ENCODE data around the gene GPC5. TPM values are rescaled to one million over a fixed set of nuclear protein-coding genes. Genes with fewer than 3 reads are reported as not detected.
"Not testable (repeated sequence)": the region's sequence is repeated elsewhere in the genome, so short reads cannot be mapped to it uniquely, and the experiment has no call there.

The GPC5 gene
- total RNA-seq, result 8.6 TPM

DNA sequence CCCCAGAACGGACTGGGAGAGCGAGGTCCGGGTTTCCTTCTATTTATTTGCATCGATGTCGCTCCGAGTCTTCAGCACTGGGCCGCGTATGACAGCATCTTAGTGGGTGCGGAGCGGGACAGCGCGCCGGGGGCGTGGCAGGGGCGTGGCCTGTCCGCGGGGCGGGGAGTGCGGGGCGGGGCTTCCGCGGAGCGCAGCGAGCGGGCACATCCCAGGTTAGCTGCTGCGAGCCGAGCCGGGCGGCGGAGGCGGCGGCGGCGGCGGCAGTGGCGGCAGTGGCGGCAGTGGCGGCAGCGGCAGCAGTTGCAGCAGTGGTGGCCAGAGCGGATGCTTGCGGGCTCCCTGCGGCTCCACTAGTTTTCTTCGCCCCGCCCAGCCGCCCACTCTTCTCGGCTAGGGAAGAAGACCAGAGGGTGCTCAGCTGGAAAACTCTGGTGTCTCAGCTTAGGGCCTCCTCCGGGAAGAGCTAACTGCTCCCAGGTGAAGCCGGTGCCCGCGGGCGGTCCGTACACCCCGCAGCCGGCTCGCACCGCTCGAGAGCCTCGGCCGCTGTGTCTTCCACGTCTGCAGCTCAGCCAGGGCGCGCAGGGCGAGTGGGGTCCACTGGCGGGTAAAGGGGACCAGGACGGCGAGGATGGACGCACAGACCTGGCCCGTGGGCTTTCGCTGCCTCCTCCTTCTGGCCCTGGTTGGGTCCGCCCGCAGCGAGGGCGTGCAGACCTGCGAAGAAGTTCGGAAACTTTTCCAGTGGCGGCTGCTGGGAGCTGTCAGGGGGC is at the start of gene GPC5:
Gene GPC5 (plus strand): TSS at position 209 of the 776 bp plus-strand sequence.
- peak; percentile 79 for DNase-seq

DNA sequence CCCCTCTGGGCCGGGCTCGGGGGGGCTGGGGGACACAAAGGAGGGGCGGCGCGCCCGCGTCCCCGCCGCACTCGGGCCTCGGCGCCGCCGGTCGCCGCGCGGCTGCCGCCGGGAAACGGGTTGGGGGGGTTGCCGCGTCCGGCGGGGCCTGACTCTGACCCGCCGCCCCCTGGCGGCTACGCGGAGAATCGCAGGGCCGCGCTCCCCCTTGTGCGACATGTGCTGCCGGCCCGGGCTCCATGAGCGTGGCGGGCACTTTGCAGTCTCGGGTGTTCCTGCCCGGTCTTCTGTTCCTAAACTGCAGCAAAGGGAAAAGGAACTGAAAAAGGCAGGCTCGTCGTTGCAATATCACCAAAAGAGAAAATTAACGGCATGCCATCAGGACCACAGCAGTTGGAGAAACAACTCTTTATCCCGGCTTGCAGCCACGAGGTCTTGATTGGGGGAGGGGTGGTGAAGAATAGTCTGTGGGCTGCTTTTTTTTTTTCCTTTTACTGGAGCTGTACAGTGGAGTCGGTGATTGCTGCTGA is 49.5 kb upstream of the GPC5 start:
- peak; percentile 89 for DNase-seq

DNA sequence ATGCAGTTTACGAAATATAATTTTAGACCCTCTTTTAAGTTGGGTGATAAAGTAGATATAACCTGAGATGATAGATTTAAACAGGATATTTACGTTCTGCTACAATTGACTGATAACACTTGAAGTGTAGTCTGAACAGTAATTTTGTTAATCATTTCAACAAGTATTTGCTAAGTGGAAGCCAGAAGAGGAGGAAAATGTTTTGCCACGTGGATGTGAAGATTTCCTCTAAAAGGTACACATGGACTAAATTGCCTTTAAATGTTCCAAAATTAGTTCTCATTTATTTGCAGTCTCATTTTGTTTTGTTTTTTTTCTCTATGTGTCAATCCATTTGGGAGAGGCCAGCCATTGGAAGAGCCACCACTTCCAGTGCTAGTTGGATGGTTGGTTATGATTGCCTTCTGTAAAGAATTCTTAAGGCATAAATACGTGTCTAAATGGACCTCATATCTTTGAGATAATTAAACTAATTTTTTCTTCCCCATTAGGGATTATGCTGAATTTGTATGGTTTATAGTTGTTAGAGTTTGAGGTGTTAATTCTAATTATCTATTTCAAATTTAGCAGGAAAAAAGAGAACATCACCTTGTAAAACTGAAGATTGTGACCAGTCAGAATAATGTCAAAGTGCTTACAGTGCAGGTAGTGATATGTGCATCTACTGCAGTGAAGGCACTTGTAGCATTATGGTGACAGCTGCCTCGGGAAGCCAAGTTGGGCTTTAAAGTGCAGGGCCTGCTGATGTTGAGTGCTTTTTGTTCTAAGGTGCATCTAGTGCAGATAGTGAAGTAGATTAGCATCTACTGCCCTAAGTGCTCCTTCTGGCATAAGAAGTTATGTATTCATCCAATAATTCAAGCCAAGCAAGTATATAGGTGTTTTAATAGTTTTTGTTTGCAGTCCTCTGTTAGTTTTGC is 48.2 kb upstream of the GPC5 start:
- no peak for DNase-seq

DNA sequence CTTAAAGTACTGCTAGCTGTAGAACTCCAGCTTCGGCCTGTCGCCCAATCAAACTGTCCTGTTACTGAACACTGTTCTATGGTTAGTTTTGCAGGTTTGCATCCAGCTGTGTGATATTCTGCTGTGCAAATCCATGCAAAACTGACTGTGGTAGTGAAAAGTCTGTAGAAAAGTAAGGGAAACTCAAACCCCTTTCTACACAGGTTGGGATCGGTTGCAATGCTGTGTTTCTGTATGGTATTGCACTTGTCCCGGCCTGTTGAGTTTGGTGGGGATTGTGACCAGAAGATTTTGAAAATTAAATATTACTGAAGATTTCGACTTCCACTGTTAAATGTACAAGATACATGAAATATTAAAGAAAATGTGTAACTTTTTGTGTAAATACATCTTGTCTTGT is 47.3 kb upstream of the GPC5 start:
- no peak for DNase-seq

DNA sequence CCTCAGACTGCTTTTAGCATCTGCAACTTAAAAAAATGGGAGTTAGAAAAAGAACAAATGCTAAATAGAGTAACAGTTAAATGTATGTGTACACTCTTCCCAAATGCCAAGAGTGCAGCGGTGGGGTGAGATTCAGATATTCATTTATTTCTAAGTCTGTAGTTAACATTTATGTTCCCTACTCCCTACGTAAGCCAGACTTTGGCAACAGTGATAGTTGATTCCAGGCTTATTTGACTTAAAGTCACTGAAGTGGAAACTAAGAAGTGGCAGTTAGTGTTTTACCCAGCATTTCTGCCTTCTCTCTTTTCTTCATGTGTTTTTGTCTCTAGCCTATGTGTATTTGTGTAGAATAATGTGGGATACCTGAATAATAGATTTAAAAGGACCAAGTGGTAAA is 46.4 kb upstream of the GPC5 start:
- no peak for DNase-seq

DNA sequence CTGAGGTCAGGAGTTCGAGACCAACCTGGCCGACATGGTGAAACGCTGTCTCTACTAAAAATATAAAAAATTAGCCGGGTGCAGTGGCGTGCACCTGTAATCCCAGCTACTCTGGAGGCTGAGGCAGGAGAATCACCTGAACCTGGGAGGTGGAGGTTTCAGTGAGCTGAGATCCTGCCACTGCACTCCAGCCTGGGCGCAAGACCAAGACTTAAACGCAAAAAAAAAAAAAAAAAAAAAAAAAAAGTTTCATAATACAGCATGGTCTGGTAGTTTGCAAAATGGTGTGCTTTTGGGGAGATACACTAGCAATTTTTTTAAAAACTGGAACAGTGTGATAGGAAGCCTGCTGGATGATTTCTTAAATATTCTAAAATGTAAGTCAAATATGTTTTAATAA is 45.5 kb upstream of the GPC5 start:
- DNase-seq, result not testable (repeated sequence)

DNA sequence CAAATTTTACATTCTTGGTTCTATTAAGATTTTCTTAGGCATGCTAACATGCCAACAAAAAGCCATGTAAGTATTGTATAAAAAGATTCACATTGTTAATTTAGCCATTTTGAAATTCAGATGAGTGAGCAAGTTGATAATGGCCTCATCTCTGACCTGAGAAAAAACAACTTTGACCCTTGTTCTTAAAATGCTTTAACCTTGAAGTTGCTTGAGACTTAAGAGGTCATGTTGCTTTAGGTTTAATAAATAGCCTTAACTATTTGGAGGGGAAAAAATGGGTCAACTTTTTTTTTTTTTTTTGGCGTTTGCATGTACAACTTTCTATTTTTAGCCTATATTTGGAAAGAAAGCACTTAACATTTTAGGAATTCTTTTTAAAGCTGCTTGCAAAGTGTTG is 44.9 kb upstream of the GPC5 start:
- no peak for DNase-seq

DNA sequence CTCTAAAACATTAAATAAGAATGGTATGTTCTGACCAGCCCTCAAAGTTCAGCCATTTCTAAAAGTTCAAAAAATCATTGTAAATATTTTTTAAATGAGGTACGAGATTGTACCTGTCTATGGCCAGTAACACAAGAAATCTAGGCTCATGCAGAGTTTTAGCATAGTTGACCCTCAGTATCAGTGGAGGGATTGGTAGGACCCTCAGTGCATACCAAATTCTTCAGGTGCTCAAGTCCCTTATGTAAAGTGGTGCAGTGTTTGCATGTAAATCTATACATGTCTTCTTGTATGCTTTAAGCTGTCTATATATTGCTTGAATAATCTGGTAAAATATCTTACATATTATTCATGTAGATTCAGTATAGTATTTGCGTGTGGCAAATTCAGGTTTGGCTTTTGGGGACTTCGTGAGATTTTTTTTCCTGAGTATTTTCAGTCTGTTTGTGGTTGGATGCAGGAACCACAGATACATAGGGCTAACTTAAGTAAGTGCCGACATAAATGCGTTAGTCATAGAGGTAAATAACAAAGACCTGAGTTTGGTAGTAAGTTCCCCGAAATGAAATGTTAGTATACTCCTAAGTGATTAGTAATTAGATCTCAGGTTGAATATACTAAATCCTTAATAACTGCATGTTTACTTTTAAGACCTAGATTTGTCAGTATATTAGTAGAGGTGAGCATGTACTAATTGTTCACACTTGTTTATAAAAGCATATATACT is 43.2 kb upstream of the GPC5 start:
- DNase-seq, result no peak

DNA sequence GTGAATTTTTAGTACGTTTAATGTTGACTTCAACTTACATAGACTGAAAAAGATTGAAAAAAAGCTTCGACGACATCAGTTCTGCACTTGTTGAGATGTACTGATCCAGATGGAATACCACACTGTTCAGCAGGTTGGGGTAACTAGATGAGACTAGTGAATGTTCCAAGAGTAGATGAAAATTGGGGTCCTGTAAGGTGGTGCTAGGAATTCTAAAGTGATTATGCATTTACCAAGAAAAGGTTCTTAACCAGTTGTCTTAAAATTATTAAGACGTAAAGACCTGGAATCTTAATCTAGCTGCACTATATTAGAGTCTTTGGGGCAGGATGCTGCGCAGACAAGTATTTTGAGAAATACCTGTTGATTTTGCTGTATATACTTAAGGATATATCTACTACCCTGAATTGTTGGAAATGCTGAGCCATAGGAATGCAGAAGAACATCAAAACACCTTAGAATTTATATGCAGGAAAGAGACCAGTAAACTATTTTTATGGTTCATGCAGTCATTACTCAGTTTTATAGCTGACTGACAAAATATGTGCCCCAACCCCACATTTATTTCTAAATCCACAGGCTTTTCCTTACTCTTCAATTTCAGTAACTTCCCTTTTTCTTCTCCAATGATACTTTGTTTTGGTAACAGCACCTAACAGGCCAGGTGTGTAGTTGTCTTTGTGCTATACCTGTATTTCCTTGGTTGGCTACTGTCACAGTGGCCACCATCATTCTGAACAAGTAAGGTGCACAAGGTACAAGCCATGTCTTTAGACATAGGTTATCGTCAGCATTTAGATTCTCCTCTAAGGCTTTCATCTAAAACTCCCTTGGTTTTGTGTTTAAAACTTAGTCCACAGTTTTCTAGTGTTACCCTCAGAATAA is 42.4 kb upstream of the GPC5 start:
- no peak for DNase-seq

DNA sequence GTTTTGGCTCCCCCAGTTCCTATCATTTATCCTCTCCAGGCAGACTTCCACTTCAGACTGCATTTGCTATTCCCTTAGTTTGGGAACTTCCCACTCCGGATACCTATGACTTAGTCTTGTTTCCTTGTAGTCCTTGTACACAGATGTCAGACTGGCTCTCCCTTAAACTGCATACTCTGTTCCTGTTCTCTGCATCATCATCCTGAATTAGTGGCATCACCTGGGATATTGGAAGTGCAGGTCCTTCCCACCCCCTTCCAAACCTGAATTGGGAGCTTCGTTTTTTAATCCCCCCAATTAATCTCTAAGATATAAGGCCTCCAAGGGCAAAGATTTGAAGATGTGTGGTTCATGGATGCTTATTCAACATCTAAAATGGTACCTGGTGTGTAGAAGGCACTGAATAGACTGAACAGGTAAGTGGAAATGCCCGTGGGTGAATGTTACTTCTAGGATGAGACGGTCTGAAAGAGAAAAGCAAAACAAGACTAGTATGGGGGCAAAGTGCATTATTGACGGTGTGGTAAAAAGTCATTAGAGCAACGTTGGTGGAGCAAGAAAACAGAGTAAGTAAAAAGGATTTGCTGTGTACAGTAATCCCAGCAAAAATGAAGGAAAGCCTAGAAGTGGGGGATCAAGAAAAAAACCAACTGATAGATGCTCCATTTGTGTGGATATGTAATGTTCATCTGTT is 41.4 kb upstream of the GPC5 start:
- no peak for DNase-seq

DNA sequence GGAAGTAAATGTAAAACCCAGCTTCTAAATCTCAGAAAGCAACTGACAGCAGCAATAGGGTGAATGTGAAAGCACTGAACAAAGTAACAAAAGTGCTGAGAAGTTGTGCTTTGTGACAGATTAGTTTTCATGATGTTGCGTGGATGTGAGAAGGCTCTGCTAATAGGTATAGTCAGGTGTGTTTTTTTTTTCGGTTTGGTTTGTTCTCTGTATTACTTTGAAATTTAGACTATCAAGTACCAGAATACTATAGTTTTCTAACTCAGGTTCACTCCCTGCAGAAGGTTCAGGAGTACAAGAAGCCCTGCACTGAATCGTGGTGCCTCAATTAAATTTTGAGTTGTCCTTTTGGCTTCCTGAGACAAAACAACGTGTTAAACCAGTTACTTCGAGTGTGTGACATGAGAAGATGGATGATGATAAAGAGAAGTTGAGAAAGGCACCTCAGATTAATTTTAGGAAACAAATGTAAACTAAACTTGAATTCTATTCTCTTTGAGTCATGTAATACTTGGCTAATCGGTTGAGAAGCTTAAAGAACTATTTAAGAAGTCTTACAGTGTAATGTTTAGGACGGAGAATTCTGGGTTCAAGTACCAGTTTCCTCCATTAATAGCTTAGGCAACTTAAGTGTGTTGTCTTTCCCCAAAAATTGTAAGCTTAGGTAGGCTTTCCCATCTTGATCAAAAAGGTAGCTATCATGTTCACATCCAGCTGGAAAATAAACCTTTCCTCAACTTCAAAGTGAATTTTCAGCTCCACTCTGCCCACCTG is 40.6 kb upstream of the GPC5 start:
- no peak for DNase-seq

DNA sequence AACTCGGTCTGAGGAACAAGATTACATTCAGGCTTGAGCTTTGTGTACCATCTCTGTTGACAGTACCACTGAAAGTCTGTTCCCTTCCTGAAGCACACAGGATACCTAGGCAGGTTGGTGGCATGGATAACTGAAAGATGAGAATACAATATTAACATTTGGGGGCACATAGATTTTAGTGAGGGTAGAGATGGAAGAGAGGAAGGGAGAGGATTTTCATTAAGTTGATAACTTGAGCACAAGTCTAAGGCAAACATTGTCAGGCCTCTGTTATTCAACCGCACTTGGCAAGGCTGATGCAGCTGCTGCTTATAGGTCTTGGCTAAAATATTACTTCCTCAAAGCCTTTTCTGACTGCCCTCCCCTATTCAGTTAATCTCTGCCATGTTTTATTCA is 40.0 kb upstream of the GPC5 start:
- no peak for DNase-seq

DNA sequence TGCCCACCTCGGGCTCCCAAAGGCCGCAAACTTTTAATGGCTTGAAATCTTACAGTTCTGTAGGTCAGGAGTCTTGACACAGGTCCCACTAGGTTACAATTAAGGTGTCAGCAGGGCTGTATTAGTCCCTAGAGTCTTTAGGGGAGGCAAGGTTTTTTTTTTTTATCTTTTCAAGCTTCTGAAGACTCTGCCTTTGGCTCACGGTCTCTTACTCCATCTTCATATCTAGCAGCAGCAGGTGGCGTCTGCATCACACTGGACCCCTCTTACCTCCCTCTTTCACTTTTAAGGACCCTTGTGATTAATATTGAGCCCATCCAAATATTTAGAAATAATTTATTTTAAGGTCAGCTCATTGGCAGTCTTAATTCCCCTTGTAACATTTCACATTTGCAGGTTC is 39.3 kb upstream of the GPC5 start:
- no peak for DNase-seq

DNA sequence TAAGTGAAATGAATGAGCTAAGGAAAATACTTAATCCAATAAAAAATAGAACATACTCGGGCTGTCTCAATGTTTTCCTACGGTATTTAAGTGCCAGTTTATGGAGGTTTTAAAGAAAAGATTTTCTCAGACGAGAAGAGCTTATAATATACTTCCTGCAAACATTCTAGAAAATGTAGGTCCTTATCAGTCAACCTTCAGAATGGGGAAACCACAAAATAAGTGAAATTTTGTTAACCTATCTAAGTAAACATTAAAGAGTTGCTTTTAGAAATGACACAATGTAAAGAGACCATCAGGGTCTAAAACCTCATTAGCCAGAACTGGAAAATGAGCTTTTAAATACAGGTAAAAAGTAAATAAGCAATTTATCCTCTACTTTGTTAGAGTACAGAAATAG is 38.8 kb upstream of the GPC5 start:
- DNase-seq, result no peak

DNA sequence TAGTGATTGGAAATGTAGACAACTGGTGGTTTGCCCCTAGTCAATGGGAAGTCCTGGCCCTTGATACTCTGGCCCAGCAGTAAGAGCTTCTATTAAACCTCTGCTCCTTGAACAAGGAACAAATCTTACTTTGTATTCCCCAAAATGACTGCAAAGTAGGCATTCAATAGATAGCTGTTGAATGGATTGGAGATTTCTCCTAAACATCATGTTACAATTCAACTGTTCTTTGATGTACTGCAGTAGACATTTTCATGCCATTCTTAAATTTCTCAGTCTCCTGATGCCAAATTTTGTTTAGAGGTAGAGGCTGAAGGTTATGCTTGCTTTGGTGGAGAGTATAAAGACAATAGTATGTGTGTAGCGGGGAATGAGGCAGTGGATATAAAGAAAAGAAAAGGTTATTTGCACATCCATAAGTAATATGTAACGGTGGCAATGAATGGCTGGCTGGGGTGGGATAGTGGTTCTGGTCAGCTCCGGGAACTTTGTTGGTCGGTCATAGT is 38.1 kb upstream of the GPC5 start:
- DNase-seq, result no peak

DNA sequence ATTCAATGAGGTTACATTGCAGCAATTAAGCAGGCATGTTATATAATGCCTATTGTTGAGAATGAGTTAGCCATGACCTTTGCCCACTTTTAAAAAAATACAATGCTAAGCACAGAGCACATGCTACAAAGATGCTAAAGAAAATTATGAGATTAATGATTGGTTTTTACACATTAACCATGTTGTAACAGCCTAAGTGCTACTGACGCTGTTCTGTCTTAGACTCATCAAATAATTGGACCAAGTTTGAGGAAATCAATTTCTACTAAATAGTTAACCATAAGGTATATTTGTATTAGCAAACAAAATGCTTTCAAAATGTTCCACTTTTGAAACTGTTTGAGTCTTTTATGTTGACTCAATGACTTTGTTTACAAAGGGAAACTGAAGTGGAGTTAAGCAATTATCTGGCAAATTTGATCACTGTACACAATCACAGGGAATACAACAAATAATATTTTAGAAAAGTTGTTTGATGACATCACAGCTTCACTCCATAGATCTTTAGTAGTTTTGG is 36.6 kb upstream of the GPC5 start:
- DNase-seq, result no peak

DNA sequence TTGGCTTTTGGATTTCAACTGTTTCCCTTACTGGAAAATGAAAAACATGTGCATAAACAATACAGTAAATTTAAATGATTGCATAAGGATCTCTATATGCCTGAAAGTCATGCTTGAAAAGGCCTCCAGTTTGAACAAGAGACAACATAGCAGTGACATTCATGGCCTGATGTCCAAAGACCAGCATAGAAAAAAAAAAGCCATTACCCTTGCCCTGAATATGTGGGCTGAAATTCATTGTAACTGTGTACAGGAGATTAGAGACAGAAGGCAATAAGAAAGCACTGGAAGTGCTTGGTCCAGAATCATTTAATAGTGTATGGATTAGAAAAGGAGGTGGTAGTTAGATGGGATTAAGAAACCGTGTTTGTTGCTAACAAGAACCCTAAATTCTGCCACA is 35.5 kb upstream of the GPC5 start:
- no peak for DNase-seq

DNA sequence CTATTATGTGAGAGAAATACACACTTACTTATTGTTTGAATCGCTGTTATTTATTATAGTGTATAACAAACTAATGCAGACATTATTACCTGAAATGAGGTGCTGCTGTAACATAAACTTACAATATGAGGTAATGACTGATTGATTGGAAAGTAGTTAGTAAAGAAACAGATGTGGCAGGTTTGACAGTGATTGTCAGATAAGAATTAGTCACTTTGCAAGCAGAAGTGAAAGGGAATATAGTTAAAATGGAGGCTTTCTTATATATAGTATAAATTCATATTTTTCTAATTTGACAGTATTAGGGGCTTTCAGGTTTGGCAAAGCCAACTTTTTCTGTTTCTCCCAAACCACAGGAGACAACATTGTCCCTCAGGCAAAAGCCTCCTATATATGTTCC is 30.3 kb upstream of the GPC5 start:
- DNase-seq, result no peak

DNA sequence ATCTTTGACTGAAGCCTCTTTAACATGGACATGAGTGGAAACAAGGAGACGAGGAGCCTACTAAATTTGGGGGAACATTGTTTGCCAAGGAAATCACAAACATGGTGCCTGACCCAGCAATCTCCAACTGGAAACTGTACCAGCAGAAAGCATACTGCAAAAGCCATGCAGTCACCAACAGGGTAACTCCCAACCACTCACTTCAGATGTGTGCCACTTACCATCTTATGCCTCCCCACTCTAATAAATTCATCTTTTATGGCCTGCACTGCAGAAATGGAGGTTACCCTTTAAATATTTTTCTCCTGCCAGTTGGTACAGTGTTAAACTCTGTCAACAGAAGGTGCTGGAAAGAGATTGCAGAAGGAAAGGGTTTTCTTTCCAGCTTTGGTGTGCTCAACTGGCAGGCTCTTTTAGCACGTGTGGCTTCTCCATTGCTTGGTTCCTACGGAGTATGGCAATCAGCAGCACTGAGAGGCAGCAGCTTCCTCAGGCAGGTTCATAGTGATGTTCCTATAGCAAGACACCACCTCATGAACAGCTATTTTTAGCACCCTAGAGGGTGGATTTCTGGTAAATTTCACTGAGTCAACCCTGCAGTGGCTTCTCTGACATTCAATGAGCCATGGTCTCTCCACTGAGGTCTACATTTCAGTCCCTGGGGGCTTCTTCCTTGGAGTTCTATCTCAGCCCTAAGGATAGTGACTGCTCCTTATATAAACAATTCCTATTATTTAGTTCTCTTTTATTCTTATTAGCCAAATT is 29.6 kb upstream of the GPC5 start:
- no peak for DNase-seq

Data from occipital lobe (tissue), 2 donors.